ENCODE results near the gene TBCA.

- TF ChIP-seq CTCF (IDR thresholded peaks at IDR 0.05; ENCODE audit: extremely low read depth in 1 of 2, insufficient read depth in 1 of 2, low read depth in 1 of 2, low read length in 2 of 2) = no peak
- TF ChIP-seq POLR2A (IDR thresholded peaks at IDR 0.05; ENCODE audit: low read depth, low read length) = no peak
- TF ChIP-seq MYC (IDR thresholded peaks at IDR 0.05; ENCODE audit: low read depth, low read length) = no peak
- no peak for TF ChIP-seq FOS (IDR thresholded peaks at IDR 0.05; ENCODE audit: borderline replicate concordance, insufficient read depth, low read length)
- TF ChIP-seq POLR2AphosphoS5 (IDR thresholded peaks at IDR 0.05; ENCODE audit: insufficient read depth, low read depth, low read length) = no peak
These were observed 132.3 kb downstream of the TBCA start for GRCh38 chr5:77643654-77644370.

Data from endothelial cell of umbilical vein (primary cell).